ENCODE measurements around the gene SLC26A2.
"Not testable (repeated sequence)": the region's sequence is repeated elsewhere in the genome, so short reads cannot be mapped to it uniquely, and the experiment has no call there.

Gene SLC26A2

GRCh38 chr5:150001660-150002486 is 41.3 kb downstream of the SLC26A2 start:
- DNase-seq (ENCODE audit: low read depth in 2 of 2): peak; percentile 28 to 30

DNA sequence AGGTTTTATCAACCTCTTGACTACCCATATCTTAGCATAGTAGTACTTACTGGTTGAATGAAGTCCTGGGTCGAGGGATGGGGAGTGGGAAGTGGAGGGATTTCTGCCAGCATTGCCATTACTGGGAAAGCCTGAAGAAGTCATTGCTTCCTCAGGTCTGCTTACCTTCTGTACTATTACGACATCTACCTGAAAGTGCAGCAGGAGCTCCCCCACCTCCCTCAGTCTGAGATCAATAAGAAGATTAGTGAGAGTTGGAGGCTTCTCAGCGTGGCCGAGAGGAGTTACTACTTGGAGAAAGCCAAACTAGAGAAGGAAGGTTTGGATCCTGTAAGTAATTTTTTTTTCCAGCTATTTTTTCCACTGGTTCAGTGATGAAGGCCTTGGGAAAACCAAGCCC is 45.8 kb downstream of the SLC26A2 start:
- DNase-seq (ENCODE audit: low read depth in 2 of 2): no peak

DNA sequence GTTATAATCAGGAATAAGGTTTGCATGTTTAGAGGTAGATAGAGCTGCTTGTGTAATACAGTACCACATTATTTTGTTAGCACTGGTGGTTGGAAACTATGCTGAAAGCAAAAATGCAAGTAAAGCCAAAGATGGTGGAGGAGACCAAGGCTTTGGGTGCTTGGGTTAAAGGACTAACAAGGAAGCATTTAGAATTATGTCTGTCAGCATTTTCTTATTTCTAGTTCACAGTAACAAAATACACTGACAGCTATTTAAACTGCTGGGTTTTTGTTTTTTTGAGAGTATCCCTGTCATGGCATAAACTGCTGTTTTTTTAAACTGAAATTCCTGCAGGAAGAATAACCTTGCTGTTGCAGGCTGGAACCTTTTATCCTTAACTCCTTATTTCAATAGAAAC is 46.5 kb downstream of the SLC26A2 start:
- no peak for DNase-seq (ENCODE audit: low read depth in 2 of 2)

GRCh38 chr5:150009671-150010387 is 49.3 kb downstream of the SLC26A2 start:
- no peak for DNase-seq (ENCODE audit: low read depth in 2 of 2)

- DNase-seq (ENCODE audit: low read depth in 2 of 2): no peak
Observed at GRCh38 chr5:150013931-150014330, 53.4 kb downstream of the SLC26A2 start.

DNA sequence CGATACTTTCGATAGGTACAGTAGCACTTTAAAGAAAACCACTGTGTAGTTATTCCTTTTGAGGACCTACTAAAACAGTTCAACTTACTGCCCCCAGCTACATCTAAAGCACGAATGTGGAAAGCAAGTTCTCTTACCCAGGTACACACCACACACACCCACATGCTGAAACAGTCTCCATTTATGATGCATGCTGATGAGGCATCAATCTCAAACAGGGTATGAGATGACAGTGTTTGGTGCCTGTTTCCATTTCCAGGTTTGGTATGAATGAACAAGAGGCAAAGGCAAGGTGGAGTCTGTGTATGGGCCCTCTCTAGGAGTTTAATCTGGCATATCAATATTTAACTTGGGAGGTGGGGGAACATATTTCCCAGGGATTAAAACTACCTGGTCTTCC is 53.9 kb downstream of the SLC26A2 start:
- no peak for DNase-seq (ENCODE audit: low read depth in 2 of 2)

DNA sequence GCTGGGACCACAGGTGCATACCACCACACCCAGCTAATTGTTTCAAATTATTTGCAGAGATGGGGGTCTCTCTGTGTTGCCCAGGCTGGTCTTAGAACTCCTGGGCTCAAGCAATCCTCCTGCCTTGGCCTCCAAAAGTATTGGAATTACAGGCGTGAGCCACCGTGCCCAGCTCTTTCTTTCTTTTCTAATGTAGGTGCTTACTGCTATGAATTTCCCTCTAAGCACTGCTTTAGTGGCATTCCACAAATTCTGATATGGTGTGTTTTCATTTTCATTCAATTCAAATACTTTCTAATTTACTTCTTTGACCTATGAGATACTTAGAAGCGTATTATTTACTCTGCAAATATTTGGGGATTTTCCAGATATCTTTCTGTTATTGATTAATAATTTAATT is 54.9 kb downstream of the SLC26A2 start:
- no peak for DNase-seq (ENCODE audit: low read depth in 2 of 2)

GRCh38 chr5:150016537-150016936 is 56.0 kb downstream of the SLC26A2 start:
- no peak for DNase-seq (ENCODE audit: low read depth in 2 of 2)

DNA sequence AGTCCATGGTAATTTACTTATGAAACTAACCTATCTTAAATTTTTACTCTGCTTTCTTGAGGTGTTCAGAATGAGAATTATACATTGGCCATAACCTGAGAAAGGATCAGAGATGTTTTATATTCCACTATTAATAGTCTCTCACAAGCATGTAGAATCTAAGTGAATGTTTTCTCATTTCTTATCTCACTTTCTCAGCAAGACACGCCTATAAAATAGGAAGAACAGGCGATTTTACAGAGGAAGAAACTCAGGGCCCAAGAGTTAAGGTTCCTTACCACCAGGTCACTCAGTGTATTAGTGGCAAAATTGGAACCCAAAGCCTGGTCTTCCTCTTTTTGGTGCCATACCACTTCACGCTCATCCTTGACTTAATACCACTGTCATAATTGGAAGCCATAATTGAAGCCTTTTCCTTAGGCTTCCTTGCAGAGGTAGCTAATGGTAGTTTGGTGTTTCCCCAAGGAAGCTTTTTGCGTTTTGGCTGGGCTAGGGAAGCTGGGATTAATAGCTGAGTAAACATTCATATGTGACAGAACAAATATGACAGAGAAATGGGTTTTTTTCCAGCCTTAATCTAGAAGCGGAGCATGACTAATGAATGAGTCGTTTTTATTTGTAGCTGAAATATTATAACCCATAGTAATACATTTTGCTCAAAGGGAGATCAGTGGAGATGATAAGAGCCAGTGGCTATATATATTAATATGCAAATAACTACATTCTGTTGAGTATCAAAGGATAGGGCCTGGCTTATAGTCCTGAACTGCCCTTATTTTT is 56.9 kb downstream of the SLC26A2 start:
- no peak for DNase-seq (ENCODE audit: low read depth in 2 of 2)

DNA sequence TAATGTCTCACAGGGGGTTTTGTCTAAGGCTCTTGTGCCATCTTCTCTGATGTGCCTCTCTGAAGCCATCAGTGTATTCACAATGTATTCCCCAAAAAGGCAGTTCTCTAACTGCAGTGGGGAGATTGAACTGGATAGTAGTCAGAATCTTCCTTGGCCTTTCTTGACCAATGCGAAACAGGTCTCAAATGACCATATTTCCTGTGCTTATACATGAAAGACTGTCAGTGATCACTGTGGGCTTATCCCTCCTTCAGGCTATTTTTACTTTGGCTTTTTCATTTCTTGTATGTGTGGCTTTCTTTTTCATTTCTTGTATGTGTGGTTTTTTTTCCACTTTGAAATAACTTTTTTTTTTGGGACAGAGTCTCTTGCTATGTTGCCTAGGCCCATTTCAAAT is 59.7 kb downstream of the SLC26A2 start:
- DNase-seq (ENCODE audit: low read depth in 2 of 2): no peak

DNA sequence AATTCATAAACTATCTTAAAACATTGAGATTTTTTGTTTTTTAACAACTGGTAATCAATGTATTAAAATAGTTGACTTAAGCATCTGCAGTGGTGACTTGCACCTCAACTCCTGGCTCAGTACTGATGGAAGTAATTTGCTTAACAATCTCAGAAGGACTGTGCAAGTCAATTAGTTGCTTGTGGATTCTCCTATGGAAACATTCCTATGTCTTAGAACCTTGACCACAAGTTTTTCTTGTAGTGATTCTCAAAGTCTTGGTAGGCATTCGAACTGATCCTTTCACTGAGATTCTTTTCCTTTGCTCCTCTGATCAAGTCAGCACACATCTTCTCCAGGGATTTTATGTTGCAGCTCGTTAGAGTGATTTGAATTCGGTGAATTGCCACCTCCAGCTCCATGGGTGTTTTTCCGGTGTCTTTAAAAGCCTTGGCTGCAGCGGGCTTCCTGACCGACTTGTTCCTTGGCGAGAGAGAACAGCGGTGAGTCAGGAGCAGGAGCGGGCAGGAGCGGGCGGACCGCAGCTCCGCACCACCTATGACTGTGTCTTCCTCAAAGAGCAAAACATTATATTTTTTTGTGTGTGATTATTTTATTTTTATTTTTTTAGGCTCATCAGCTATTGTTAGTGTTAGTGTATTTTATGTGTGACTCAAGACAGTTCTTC is 61.1 kb downstream of the SLC26A2 start:
- DNase-seq (ENCODE audit: low read depth in 2 of 2): no peak

DNA sequence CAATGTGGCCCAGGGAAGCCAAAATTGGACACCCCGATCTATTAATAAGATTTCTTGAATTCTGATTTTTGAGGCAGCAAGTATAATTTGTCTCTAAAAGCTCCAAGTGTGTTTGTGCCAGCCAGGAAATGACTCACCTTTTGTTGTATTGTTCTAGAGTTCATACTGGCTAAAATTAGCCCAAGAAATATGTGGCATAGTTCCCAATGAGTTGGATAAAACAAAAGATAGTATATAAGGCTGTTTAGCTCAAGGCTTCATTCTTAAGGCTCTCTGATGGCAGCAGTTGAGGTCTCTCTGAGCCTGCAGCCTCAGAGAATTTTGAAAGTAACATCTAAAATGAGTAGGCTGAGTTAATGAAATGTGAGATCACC is 61.6 kb downstream of the SLC26A2 start:
- no peak for DNase-seq (ENCODE audit: low read depth in 2 of 2)

DNA sequence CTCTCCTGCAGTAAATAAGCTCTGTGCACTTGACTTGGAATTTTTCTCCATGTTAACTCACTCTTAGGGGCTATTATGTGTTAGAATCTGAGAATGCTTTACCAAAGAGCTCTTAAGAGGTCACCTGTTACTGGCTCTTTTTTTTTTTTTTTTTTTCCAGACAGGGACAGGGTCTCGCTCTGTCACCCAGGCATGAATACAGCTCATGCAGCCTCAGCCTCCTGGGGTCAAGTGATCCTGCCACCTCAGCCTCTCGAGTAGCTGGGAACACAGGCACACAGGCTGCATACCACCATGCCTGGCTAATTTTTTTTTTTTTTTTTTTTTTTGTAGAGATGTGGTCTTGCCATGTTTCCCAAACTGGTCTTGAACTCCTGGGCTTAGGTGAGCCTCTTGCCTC is 62.1 kb downstream of the SLC26A2 start:
- no peak for DNase-seq (ENCODE audit: low read depth in 2 of 2)

DNA sequence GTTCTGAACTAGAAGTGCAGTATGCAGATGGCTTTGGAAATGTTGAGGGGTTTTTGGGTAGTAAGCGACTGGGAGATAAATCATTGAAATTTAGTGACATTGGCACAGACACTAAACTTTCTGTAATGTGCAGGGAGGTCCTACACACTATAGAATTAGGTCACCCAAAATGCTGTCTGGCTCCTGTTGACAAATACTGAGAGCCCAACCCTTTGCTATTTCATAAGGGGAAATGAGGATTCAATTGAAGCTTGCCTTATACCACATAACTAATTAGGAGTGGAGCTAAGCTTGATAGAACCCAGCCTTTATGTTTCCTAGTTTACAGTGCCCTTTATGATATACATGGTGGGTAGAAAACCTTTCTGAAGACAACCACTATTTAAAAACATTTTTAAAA is 62.6 kb downstream of the SLC26A2 start:
- DNase-seq (ENCODE audit: low read depth in 2 of 2): no peak

DNA sequence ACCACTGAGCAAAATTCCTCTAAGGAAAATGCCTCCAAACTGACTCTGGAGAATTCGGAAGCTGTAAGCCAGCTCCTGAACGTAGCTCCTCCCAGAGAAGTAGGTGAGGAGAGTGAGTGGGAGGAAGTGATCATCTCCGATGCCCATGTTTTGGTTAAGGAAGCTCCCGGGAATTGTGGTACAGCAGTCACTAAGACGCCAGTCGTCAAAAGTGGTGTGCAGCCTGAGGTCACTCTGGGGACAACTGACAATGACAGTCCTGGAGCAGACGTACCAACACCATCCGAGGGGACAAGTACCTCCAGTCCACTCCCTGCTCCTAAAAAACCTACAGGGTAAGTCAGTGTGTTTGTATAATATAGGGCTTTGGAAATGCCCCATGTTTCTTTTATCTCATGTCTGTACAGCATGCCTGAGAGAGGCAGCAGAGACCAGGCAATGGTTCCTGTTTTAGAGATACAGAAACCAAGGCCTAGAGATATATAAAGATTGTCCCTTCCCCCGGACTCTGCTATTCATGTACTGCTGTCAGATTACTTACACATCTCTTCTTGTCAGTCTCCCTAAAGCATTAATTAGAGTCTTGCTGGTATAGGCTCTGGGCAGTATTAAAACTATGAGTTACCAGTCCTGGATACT is 63.9 kb downstream of the SLC26A2 start:
- no peak for DNase-seq (ENCODE audit: low read depth in 2 of 2)

DNA sequence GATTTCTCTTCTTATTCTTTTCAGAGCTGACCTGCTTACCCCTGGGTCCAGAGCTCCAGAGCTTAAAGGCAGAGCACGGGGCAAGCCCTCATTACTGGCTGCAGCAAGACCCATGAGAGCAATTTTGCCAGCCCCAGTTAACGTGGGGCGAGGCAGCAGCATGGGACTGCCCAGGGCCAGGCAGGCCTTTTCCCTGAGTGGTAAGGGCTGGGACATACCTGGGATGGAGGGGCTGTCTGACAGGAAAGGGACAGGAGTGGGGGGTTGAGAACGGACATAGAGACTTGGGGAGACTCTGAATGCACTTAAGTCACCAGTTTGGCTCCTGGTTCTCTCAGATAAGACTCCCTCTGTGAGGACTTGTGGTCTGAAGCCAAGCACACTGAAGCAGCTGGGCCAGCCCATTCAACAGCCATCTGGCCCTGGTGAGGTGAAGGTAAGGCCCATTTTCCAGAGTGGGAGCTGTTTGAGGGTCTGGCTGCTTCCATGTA is 66.2 kb downstream of the SLC26A2 start:
- no peak for DNase-seq (ENCODE audit: low read depth in 2 of 2)

- DNase-seq (ENCODE audit: low read depth in 2 of 2): not testable (repeated sequence)
Observed at GRCh38 chr5:150028047-150028446, 67.5 kb downstream of the SLC26A2 start.

GRCh38 chr5:150033334-150033733 is 72.8 kb downstream of the SLC26A2 start:
- DNase-seq (ENCODE audit: low read depth in 2 of 2): no peak

- no peak for DNase-seq (ENCODE audit: low read depth in 2 of 2)
Observed at GRCh38 chr5:150034662-150035061, 74.1 kb downstream of the SLC26A2 start.

DNA sequence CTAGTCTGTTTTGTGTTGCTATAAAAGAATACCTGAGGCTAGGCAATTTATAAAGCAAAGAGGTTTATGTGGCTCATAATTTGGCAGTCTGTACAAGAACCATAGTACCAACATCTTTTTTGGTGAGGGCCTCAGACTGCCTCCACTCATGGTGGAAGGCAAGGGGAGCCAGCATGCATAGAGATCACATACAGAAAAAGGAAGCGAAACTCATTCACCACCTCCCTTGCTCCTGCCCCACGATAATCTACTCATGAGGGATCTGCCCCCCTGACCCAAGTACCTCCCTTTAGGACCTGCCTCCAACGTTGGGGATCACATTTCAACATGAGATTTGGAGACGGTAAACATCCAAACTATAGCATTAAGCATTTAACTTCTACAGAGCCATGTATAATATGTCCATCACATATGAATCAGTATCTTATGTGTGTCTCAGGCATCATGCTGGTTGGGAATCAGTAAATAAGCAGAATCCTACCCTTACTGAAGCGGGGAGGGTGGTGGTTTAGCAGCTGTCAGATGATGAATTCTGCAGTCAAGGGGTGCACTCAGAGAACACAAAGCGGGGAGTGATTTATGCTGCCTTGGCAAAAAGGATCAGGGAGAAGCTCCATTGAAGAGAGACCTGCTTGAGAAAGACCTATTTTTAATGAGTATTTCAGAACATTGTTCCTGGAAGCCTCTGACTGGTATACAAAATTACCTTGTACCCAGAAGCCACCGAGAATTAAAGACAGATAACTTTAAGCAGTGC is 74.8 kb downstream of the SLC26A2 start:
- DNase-seq (ENCODE audit: low read depth in 2 of 2): no peak

GRCh38 chr5:150036513-150036912 is 76.0 kb downstream of the SLC26A2 start:
- no peak for DNase-seq (ENCODE audit: low read depth in 2 of 2)

All from stimulated activated CD8-positive, alpha-beta memory T cell treated with anti-CD3 and anti-CD28 coated beads, Interleukin-2, amount 100 ng/mL, for 1 hour (primary cell).